ENCODE data around the gene TMEM53.

Gene TMEM53

DNA sequence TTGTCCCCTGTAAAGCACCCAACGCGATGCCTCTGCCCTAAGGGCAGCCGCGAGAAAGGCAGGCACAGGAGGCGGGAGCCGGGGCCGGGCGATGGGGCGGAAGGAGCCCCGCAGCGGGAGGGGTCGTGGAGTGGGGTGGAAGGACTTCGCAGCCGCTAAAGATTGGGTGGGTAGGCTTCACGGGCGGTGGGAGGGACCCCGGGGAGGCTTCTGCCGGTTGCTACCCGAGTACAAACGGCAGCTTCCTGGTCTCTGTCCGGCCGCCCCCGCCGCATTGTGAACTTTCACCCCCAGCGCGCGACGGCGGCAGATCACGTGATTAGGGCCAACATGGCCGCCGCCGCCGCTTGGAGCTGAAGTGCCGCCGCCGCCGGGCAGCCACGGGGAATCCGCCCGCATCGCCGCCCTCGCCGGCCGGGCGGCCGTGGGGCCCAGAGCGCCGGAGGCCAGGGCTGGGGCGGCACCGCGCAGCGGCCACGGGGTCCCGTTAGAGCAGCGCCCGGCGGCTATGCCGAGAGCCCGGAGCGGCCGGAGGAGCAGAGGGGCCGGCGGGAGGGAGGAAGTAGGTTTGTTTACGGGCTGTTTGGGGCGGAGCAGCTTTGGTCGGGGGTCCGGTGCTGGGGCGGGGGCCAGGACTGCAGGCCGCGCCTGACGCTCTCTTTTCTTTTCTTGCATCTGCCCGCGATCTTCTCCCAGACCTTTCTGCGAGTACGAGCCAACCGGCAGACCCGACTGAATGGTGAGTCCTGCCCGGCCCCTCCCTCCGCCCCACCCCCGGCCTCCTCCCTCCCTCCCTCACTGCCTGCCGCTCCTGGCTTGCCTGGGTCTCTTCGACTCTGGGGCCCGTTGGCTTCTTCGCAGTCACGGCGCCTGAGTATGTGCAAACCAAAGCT, 42.4 kb downstream of the TMEM53 start:
- Histone ChIP-seq H3K18ac (ENCODE audit: low read length) (peak overlapping the region; percentile 97), H2AK5ac (ENCODE audit: low read depth, low read length) (peak overlapping the region; percentile 66), H2BK15ac (ENCODE audit: low read length) (peak overlapping the region; percentile 64), H3K9me3 (replicated peaks in 1 of 2; ENCODE audit: control insufficient read depth in 2 of 2, insufficient read depth in 1 of 2, low read depth in 1 of 2, low read length in 2 of 2) (no peaks in the 10 kb centered on the region), H3K14ac (ENCODE audit: low read length) (peak overlapping the region; percentile 44), H3K4me3 (ENCODE audit: low read length in 2 of 2) (peak overlapping the region; percentile 57 to 90), H2BK12ac (ENCODE audit: low read length) (no peak overlapping the region), H3K4ac (ENCODE audit: low read length) (no peak overlapping the region), H3K79me1 (ENCODE audit: low read depth, low read length) (no peaks in the 10 kb centered on the region), H4K8ac (ENCODE audit: low read depth, low read length) (peak overlapping the region; percentile 83), H4K91ac (ENCODE audit: low read depth, low read length, poor library complexity) (peak overlapping the region; percentile 94), H3K9ac (ENCODE audit: low read depth, low read length, poor library complexity) (peak overlapping the region; percentile 90), H3K4me1 (ENCODE audit: control insufficient read depth in 2 of 2, insufficient read depth in 1 of 2, low read depth in 1 of 2, low read length in 2 of 2) (peaks cover 16 to 23% of the 10 kb centered on the region in 2 donors), H3K27ac (replicated peaks; ENCODE audit: low read length) (peak overlapping the region; percentile 93), H3K27me3 (ENCODE audit: control insufficient read depth in 3 of 3, insufficient read depth in 3 of 3, low read depth in 1 of 3, low read length in 3 of 3) (no peaks in the 10 kb centered on the region), H2AFZ (ENCODE audit: low read length) (peak overlapping the region; percentile 96), H2BK120ac (ENCODE audit: low read depth, low read length) (no peak overlapping the region), H2BK5ac (ENCODE audit: low read length) (peak overlapping the region; percentile 49), H3K23ac (ENCODE audit: low read depth, low read length, poor library complexity) (peak overlapping the region; percentile 94), H3K4me2 (ENCODE audit: insufficient read depth, low read length, poor library complexity, severe bottlenecking) (peak overlapping the region; percentile 80), H3K36me3 (replicated peaks in 1 of 2; ENCODE audit: control insufficient read depth in 2 of 2, insufficient read depth in 2 of 2, low read length in 2 of 2) (peaks cover 27 to 84% of the 10 kb centered on the region in 2 donors)
- no CpG with 5 or more reads among the region's 88 CpGs for WGBS, 2 donors (ENCODE audit: extremely low coverage in 2 of 2, insufficient read length in 2 of 2, insufficient replicate concordance in 1 of 2)
- DNase-seq (ENCODE audit: low spot score), result peak; percentile 80

DNA sequence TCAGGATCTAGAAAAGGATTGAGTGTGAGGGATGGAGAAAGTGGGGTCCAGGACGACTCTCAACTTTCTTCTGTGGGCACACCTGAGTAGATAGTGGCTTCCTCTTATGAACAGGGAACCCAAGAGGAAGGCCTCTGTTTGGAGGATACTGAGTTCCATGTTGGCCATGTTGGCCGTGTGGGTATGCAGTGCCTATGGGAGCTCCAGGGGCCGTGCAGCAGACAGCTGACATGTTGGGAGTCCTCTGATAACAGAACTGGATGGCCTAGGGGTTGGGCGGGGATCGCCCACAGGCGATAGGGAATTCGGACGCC, 43.0 kb downstream of the TMEM53 start:
- WGBS, 2 donors (ENCODE audit: extremely low coverage in 2 of 2, insufficient read length in 2 of 2, insufficient replicate concordance in 1 of 2), result no CpG with 5 or more reads among the region's 8 CpGs
- Histone ChIP-seq H3K27ac (replicated peaks; ENCODE audit: low read length) (peak overlapping the region; percentile 74), H3K9me3 (replicated peaks in 1 of 2; ENCODE audit: control insufficient read depth in 2 of 2, insufficient read depth in 1 of 2, low read depth in 1 of 2, low read length in 2 of 2) (no peaks in the 10 kb centered on the region), H3K14ac (ENCODE audit: low read length) (peak overlapping the region; percentile 44), H2AFZ (ENCODE audit: low read length) (peak overlapping the region; percentile 96), H2BK15ac (ENCODE audit: low read length) (peak overlapping the region; percentile 64), H3K4ac (ENCODE audit: low read length) (no peak overlapping the region), H2AK5ac (ENCODE audit: low read depth, low read length) (peak overlapping the region; percentile 66), H2BK5ac (ENCODE audit: low read length) (peak overlapping the region; percentile 49), H3K27me3 (ENCODE audit: control insufficient read depth in 3 of 3, insufficient read depth in 3 of 3, low read depth in 1 of 3, low read length in 3 of 3) (no peaks in the 10 kb centered on the region), H3K36me3 (replicated peaks in 1 of 2; ENCODE audit: control insufficient read depth in 2 of 2, insufficient read depth in 2 of 2, low read length in 2 of 2) (peaks cover 21 to 81% of the 10 kb centered on the region in 2 donors), H3K4me2 (ENCODE audit: insufficient read depth, low read length, poor library complexity, severe bottlenecking) (peak overlapping the region; percentile 80), H2BK120ac (ENCODE audit: low read depth, low read length) (no peak overlapping the region), H3K23ac (ENCODE audit: low read depth, low read length, poor library complexity) (peak overlapping the region; percentile 94), H2BK12ac (ENCODE audit: low read length) (no peak overlapping the region), H3K9ac (ENCODE audit: low read depth, low read length, poor library complexity) (peak overlapping the region; percentile 90), H3K4me1 (ENCODE audit: control insufficient read depth in 2 of 2, insufficient read depth in 1 of 2, low read depth in 1 of 2, low read length in 2 of 2) (peaks cover 16 to 17% of the 10 kb centered on the region in 2 donors), H4K8ac (ENCODE audit: low read depth, low read length) (peak overlapping the region; percentile 83), H3K79me1 (ENCODE audit: low read depth, low read length) (no peaks in the 10 kb centered on the region), H3K18ac (ENCODE audit: low read length) (peak overlapping the region; percentile 97), H3K4me3 (ENCODE audit: low read length in 2 of 2) (peak overlapping the region; percentile 57 to 90), H4K91ac (ENCODE audit: low read depth, low read length, poor library complexity) (peak overlapping the region; percentile 94)
- no peak for DNase-seq (ENCODE audit: low spot score)

GRCh38 chr1:44630116-44630515, 44.2 kb downstream of the TMEM53 start:
- Histone ChIP-seq H3K4me1 (ENCODE audit: control insufficient read depth in 2 of 2, insufficient read depth in 1 of 2, low read depth in 1 of 2, low read length in 2 of 2) (peaks cover 16% of the 10 kb centered on the region in 2 donors), H2BK120ac (ENCODE audit: low read depth, low read length) (no peak overlapping the region), H3K36me3 (replicated peaks in 1 of 2; ENCODE audit: control insufficient read depth in 2 of 2, insufficient read depth in 2 of 2, low read length in 2 of 2) (peaks cover 9 to 80% of the 10 kb centered on the region in 2 donors), H3K27ac (replicated peaks; ENCODE audit: low read length) (no peak overlapping the region), H4K91ac (ENCODE audit: low read depth, low read length, poor library complexity) (no peak overlapping the region), H2BK15ac (ENCODE audit: low read length) (no peak overlapping the region), H3K4me3 (ENCODE audit: low read length in 2 of 2) (no peak overlapping the region), H3K14ac (ENCODE audit: low read length) (no peak overlapping the region), H3K9ac (ENCODE audit: low read depth, low read length, poor library complexity) (no peak overlapping the region), H3K23ac (ENCODE audit: low read depth, low read length, poor library complexity) (no peak overlapping the region), H3K18ac (ENCODE audit: low read length) (no peak overlapping the region), H3K9me3 (replicated peaks in 1 of 2; ENCODE audit: control insufficient read depth in 2 of 2, insufficient read depth in 1 of 2, low read depth in 1 of 2, low read length in 2 of 2) (no peaks in the 10 kb centered on the region), H2AK5ac (ENCODE audit: low read depth, low read length) (no peak overlapping the region), H4K8ac (ENCODE audit: low read depth, low read length) (no peak overlapping the region), H3K79me1 (ENCODE audit: low read depth, low read length) (no peaks in the 10 kb centered on the region), H2BK5ac (ENCODE audit: low read length) (no peak overlapping the region), H2AFZ (ENCODE audit: low read length) (no peak overlapping the region), H2BK12ac (ENCODE audit: low read length) (no peak overlapping the region), H3K27me3 (ENCODE audit: control insufficient read depth in 3 of 3, insufficient read depth in 3 of 3, low read depth in 1 of 3, low read length in 3 of 3) (no peaks in the 10 kb centered on the region), H3K4me2 (ENCODE audit: insufficient read depth, low read length, poor library complexity, severe bottlenecking) (no peak overlapping the region), H3K4ac (ENCODE audit: low read length) (no peak overlapping the region)
- no CpG with 5 or more reads among the region's 2 CpGs for WGBS, 2 donors (ENCODE audit: extremely low coverage in 2 of 2, insufficient read length in 2 of 2, insufficient replicate concordance in 1 of 2)
- no peak for DNase-seq (ENCODE audit: low spot score)

- H2AK5ac ChIP-seq (ENCODE audit: low read depth, low read length), result no peak overlapping the region
- no peak overlapping the region for H3K4me3 ChIP-seq (ENCODE audit: low read length in 2 of 2)
- DNase-seq (ENCODE audit: low spot score), result no peak
- no peak overlapping the region for H2BK120ac ChIP-seq (ENCODE audit: low read depth, low read length)
- no peak overlapping the region for H4K91ac ChIP-seq (ENCODE audit: low read depth, low read length, poor library complexity)
- H3K27ac ChIP-seq (replicated peaks; ENCODE audit: low read length), result no peak overlapping the region
- no peak overlapping the region for H2BK12ac ChIP-seq (ENCODE audit: low read length)
- H3K9me3 ChIP-seq (replicated peaks in 1 of 2; ENCODE audit: control insufficient read depth in 2 of 2, insufficient read depth in 1 of 2, low read depth in 1 of 2, low read length in 2 of 2), result no peaks in the 10 kb centered on the region
- H3K4me1 ChIP-seq (ENCODE audit: control insufficient read depth in 2 of 2, insufficient read depth in 1 of 2, low read depth in 1 of 2, low read length in 2 of 2), result peaks cover 16% of the 10 kb centered on the region in 2 donors
- H2BK15ac ChIP-seq (ENCODE audit: low read length), result no peak overlapping the region
- no peak overlapping the region for H3K14ac ChIP-seq (ENCODE audit: low read length)
- H3K18ac ChIP-seq (ENCODE audit: low read length), result no peak overlapping the region
- no peak overlapping the region for H3K4me2 ChIP-seq (ENCODE audit: insufficient read depth, low read length, poor library complexity, severe bottlenecking)
- no peak overlapping the region for H2AFZ ChIP-seq (ENCODE audit: low read length)
- H3K36me3 ChIP-seq (replicated peaks in 1 of 2; ENCODE audit: control insufficient read depth in 2 of 2, insufficient read depth in 2 of 2, low read length in 2 of 2), result peaks cover 7 to 74% of the 10 kb centered on the region in 2 donors
- H2BK5ac ChIP-seq (ENCODE audit: low read length), result no peak overlapping the region
- H4K8ac ChIP-seq (ENCODE audit: low read depth, low read length), result no peak overlapping the region
- H3K23ac ChIP-seq (ENCODE audit: low read depth, low read length, poor library complexity), result no peak overlapping the region
- no peak overlapping the region for H3K9ac ChIP-seq (ENCODE audit: low read depth, low read length, poor library complexity)
- no peak overlapping the region for H3K4ac ChIP-seq (ENCODE audit: low read length)
- no peaks in the 10 kb centered on the region for H3K79me1 ChIP-seq (ENCODE audit: low read depth, low read length)
- no CpG with 5 or more reads among the region's 5 CpGs for WGBS, 2 donors (ENCODE audit: extremely low coverage in 2 of 2, insufficient read length in 2 of 2, insufficient replicate concordance in 1 of 2)
- no peaks in the 10 kb centered on the region for H3K27me3 ChIP-seq (ENCODE audit: control insufficient read depth in 3 of 3, insufficient read depth in 3 of 3, low read depth in 1 of 3, low read length in 3 of 3)
These were observed 45.1 kb downstream of the TMEM53 start for GRCh38 chr1:44628962-44629756.

Data from neuronal stem cell (in vitro differentiated cells).